Naive thymus-derived CD4-positive, alpha-beta T cell (primary cell): ENCODE measurements around the gene NTRK2. TPM values are rescaled to one million over a fixed set of nuclear protein-coding genes. Genes with fewer than 3 reads are reported as not detected.

Source experiments
- ATAC-seq: fragments of 150-1000 bp; cut with Tn5 transposase; 2 replicates; pipeline ENCODE4 v1.10.0; 2021; ENCODE audit warnings: mild to moderate bottlenecking, moderate library complexity
- CTCF ChIA-PET: fragments of 350-600 bp; sonication (Branson Sonifier 250); formaldehyde crosslinking; loops from one replicate; lab custom pipeline; 2021; ENCODE audit warnings: antibody characterized with exemption; lab: Charles Lee
- POLR2A ChIA-PET: fragments of 350-600 bp; sonication (Branson Sonifier 250); formaldehyde crosslinking; loops from one replicate; lab custom pipeline; 2021; ENCODE audit warnings: antibody characterized with exemption, inconsistent platforms; lab: Charles Lee
- DNase-seq, 9 donors: peaks; one replicate each; pipeline versions ENCODE4 v3.0.0 to v3.0.0-alpha.2; 2020 to 2022; ENCODE audit warnings: mixed read lengths in 1 of 9
- H3K27ac ChIP-seq: one replicate; pipeline ENCODE4 v1.7.0; 2013; ENCODE audit warnings: mild to moderate bottlenecking, low read depth, low read length, moderate library complexity
- H3K27me3 ChIP-seq, 2 donors: one replicate each; pipeline ENCODE4 v1.7.0; 2013; ENCODE audit warnings: low read length in 2 of 2, mild to moderate bottlenecking in 2 of 2, moderate library complexity in 2 of 2; ENCODE audit not compliant: control insufficient read depth in 2 of 2, insufficient read depth in 2 of 2
- H3K36me3 ChIP-seq, 3 experiments: 1 replicate in 2 of 3; 2 replicates in 1 of 3; pipeline ENCODE4 v1.7.0; 2013; ENCODE audit warnings: low read length in 3 of 3, mild to moderate bottlenecking in 3 of 3, moderate library complexity in 1 of 3; ENCODE audit not compliant: insufficient read depth in 3 of 3, control insufficient read depth in 2 of 3
- H3K4me1 ChIP-seq, 2 donors: one replicate each; pipeline ENCODE4 v1.7.0; 2013; ENCODE audit warnings: low read length in 2 of 2, mild to moderate bottlenecking in 2 of 2, moderate library complexity in 1 of 2; ENCODE audit not compliant: control insufficient read depth in 2 of 2, insufficient read depth in 2 of 2
- H3K4me3 ChIP-seq: 2 replicates; pipeline ENCODE4 v1.7.0; 2013; ENCODE audit warnings: mild to moderate bottlenecking, low read length
- H3K9me3 ChIP-seq, 3 experiments: 1 replicate in 2 of 3; 2 replicates in 1 of 3; pipeline ENCODE4 v1.7.0; 2013; ENCODE audit warnings: low read length in 3 of 3; ENCODE audit not compliant: control insufficient read depth in 2 of 3
- H3K27ac Mint-ChIP-seq, 9 donors: one replicate each; pipeline ENCODE4 v1.8.0; 2020 to 2022; ENCODE audit warnings: mixed read lengths in 9 of 9, mild to moderate bottlenecking in 8 of 9, moderate library complexity in 5 of 9, inconsistent platforms in 2 of 9
- H3K27me3 Mint-ChIP-seq, 5 donors: one replicate each; pipeline ENCODE4 v1.8.0; 2021 to 2022; ENCODE audit warnings: mixed read lengths in 5 of 5, mild to moderate bottlenecking in 1 of 5
- H3K36me3 Mint-ChIP-seq, 5 donors: one replicate each; pipeline ENCODE4 v1.8.0; 2020 to 2022; ENCODE audit warnings: mixed read lengths in 5 of 5, mild to moderate bottlenecking in 3 of 5, inconsistent platforms in 1 of 5
- H3K4me1 Mint-ChIP-seq, 7 donors: one replicate each; pipeline ENCODE4 v1.8.0; 2020 to 2022; ENCODE audit warnings: mixed read lengths in 7 of 7, mild to moderate bottlenecking in 3 of 7, inconsistent platforms in 1 of 7
- H3K4me3 Mint-ChIP-seq, 10 donors: one replicate each; pipeline ENCODE4 v1.8.0; 2020 to 2022; ENCODE audit warnings: mild to moderate bottlenecking in 10 of 10, mixed read lengths in 10 of 10, moderate library complexity in 6 of 10, inconsistent platforms in 2 of 10
- H3K9me3 Mint-ChIP-seq, 11 donors: one replicate each; pipeline ENCODE4 v1.8.0; 2020 to 2022; ENCODE audit warnings: mixed read lengths in 11 of 11, mild to moderate bottlenecking in 4 of 11, inconsistent platforms in 1 of 11, moderate library complexity in 1 of 11
- intact Hi-C, 2 donors: fragments of 100-400 bp; cut with micrococcal nuclease; formaldehyde crosslinking; loops; one replicate each; pipeline ENCODE4 v1.15.1; 2023
- polyA plus RNA-seq, 2 donors: library from polyadenylated mRNA; unstranded; fragments of 300-500 nt; fragmentation: Illumina TruSeq; gene quantifications; one replicate each; pipeline ENCODE4 v1.2.3, GENCODE V29; 2021
- total RNA-seq, 6 experiments: library from RNA in 5 of 6; stranded (reverse) in 5 of 6; gene quantifications; 1 replicate in 5 of 6; 2 replicates in 1 of 6; pipeline ENCODE4 v1.2.3 and lab custom pipeline; 2021 to 2026

The NTRK2 gene
- total and polyA plus RNA-seq, 7 experiments from 2014 or later, result 0.07 to 1.2 TPM; not detected in 5

DNA sequence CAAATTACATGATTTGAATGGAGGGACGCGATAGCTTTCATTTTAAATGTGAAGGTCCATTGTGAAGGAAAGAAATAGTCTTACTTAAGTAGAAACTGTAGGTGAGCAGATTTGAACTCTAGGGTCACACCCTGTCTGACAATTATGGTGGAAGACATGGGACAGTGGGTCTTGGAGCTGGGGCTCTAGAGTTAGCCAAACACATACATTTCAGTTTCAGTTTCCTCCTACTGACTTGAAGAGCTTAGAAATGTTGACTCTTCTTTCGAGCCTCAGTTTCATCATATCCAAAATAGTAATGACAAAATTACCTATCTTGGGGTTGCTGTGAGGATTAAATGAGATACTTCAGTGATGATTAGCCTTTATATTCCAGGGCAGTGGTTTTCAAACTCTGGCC lies 314.2 kb downstream of the NTRK2 start:
- ATAC-seq (no peak), DNase-seq (no peak)
- intact Hi-C loops, result no loop called here
- no peaks in the 10 kb centered on the region for H3K27me3 ChIP-seq
- no peaks in the 10 kb centered on the region for H3K4me1 ChIP-seq
- Mint-ChIP-seq H3K36me3 (no peaks in the 10 kb centered on the region), H3K9me3 (peaks cover 0 to 4% (median 0%) of the 10 kb centered on the region in 11 donors), H3K4me3 (no peak overlapping the region), H3K27me3 (peaks cover 2 to 17% (median 10%) of the 10 kb centered on the region in 5 donors), H3K27ac (no peak overlapping the region), H3K4me1 (no peaks in the 10 kb centered on the region)
- no peak overlapping the region for H3K27ac ChIP-seq
- ChIA-PET CTCF (no interaction called here), POLR2A (no interaction called here)
- H3K4me3 ChIP-seq, result no peak overlapping the region
- no peaks in the 10 kb centered on the region for H3K36me3 ChIP-seq
- H3K9me3 ChIP-seq, result no peaks in the 10 kb centered on the region

DNA sequence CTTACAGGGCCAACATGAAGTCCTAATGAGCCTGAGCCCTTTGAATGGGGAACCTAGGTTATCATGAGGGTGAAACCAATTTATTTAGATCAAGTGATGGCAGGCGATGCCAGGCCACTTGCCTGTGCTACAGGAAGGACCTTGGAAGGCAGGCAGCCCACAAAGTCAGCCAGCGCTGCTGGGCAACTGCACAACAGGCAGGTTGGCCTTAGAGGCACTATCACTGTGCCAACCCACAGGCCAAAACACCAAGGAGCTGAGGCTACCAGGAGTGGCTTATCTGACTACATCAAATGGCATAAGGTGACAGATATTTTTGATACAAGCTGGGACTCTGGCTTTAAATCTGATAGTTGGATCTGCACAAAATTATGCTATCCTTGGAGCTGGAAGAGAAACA lies 319.1 kb downstream of the NTRK2 start:
- Mint-ChIP-seq H3K4me1 (no peaks in the 10 kb centered on the region), H3K27me3 (peaks cover 2 to 22% (median 10%) of the 10 kb centered on the region in 5 donors), H3K27ac (no peak overlapping the region), H3K9me3 (peaks cover 0 to 6% (median 0%) of the 10 kb centered on the region in 11 donors), H3K4me3 (no peak overlapping the region), H3K36me3 (no peaks in the 10 kb centered on the region)
- Histone ChIP-seq H3K4me1 (no peaks in the 10 kb centered on the region), H3K27me3 (no peaks in the 10 kb centered on the region), H3K27ac (no peak overlapping the region), H3K4me3 (no peak overlapping the region), H3K9me3 (no peaks in the 10 kb centered on the region), H3K36me3 (no peaks in the 10 kb centered on the region)
- ChIA-PET CTCF (no interaction called here), POLR2A (no interaction called here)
- intact Hi-C loops, result no loop called here
- DNase-seq (no peak), ATAC-seq (no peak)

DNA sequence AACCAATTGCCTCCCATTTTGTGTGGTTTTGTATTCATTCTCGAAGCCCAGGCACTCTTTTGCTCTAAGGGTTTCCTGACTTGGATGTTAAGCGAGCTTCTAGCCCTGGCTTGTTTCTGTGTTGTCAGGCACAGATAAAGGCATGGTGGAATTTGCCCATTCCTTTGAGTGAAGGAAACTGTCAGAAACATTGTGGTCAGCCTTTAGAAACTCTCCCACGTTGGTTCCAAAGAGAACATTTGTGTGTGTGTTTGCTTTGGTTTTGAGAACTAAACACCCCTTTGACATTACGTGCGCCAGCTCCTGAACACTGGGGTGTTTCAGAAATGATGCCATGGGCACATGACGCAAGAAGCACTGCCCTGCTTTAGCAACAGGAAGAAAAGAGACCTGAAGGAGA lies 320.9 kb downstream of the NTRK2 start:
- CTCF ChIA-PET, result no interaction called here
- POLR2A ChIA-PET, result no interaction called here
- H3K27ac ChIP-seq, result no peak overlapping the region
- peaks cover 0 to 6% (median 0%) of the 10 kb centered on the region in 11 donors for H3K9me3 Mint-ChIP-seq
- no peak overlapping the region for H3K27ac Mint-ChIP-seq
- no peaks in the 10 kb centered on the region for H3K36me3 Mint-ChIP-seq
- no peak for DNase-seq
- H3K27me3 Mint-ChIP-seq, result peaks cover 2 to 20% (median 16%) of the 10 kb centered on the region in 5 donors
- intact Hi-C loops, result no loop called here
- H3K4me3 Mint-ChIP-seq, result no peak overlapping the region
- H3K4me3 ChIP-seq, result no peak overlapping the region
- no peaks in the 10 kb centered on the region for H3K9me3 ChIP-seq
- no peaks in the 10 kb centered on the region for H3K36me3 ChIP-seq
- no peak for ATAC-seq
- no peaks in the 10 kb centered on the region for H3K27me3 ChIP-seq
- H3K4me1 ChIP-seq, result no peaks in the 10 kb centered on the region
- H3K4me1 Mint-ChIP-seq, result no peaks in the 10 kb centered on the region

DNA sequence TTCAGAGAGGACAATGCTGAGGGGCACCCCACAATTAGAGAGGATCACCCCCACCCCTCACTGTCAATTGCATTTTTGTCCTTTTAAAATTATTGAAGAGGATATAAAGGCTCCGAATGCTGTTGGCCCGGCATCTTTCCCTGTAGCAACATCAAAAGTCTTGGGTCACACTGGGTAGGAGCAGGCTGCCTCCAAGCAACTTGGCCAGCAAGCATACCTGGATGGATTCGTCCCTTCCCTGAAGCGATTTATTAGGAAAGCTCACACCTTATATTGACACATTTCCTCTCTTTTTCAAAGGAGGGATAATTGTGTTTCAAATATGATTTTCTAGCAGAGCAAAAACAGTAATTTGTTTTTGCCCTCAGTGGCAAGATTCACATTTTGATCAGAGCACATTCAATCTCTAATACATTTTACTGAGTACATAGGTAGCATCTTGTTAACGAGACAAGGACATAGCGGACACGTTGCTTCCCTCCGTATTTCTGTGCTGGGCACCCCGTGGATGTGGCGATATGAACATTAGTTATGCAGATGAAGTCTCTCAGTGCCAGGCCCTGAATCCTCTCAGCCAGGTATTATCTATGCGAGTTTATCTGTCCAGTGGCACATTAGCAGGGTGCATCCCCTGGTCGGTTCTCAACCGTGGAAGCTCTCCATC lies 321.5 kb downstream of the NTRK2 start:
- H3K9me3 ChIP-seq, result no peaks in the 10 kb centered on the region
- no peaks in the 10 kb centered on the region for H3K4me1 ChIP-seq
- Mint-ChIP-seq H3K4me3 (no peak overlapping the region), H3K36me3 (no peaks in the 10 kb centered on the region), H3K4me1 (no peaks in the 10 kb centered on the region), H3K9me3 (peaks cover 0 to 6% (median 0%) of the 10 kb centered on the region in 11 donors), H3K27me3 (peaks cover 2 to 19% (median 16%) of the 10 kb centered on the region in 5 donors), H3K27ac (peak overlapping the region in 1 of 9 donors; percentile 74)
- intact Hi-C loops, result no loop called here
- H3K4me3 ChIP-seq, result no peak overlapping the region
- H3K36me3 ChIP-seq, result no peaks in the 10 kb centered on the region
- no peak for DNase-seq
- ChIA-PET CTCF (no interaction called here), POLR2A (no interaction called here)
- H3K27me3 ChIP-seq, result no peaks in the 10 kb centered on the region
- ATAC-seq, result no peak
- no peak overlapping the region for H3K27ac ChIP-seq

DNA sequence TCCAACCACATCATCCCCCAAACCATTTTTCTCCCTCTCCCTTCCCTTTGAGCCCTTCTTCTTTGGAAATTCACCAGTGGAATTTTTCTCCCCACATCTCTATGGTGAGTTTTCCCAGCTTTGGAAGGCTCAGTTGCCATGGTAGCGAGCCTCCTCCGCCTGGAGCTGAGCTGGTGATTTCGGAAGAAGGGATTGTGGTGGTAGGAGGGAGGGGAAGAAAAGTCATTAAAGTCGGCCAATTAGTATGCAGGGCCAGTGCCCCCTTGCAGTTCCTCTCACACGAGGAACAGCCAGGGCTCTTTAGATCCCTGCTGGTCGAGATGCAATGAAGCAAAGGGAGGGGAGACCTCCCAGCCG lies 322.0 kb downstream of the NTRK2 start:
- no peaks in the 10 kb centered on the region for H3K36me3 ChIP-seq
- H3K4me3 ChIP-seq, result no peak overlapping the region
- CTCF ChIA-PET, result no interaction called here
- H3K27ac Mint-ChIP-seq, result peak overlapping the region in 1 of 9 donors; percentile 74
- peaks cover 0 to 6% (median 0%) of the 10 kb centered on the region in 11 donors for H3K9me3 Mint-ChIP-seq
- no peaks in the 10 kb centered on the region for H3K4me1 ChIP-seq
- DNase-seq (no peak), ATAC-seq (no peak)
- intact Hi-C loops, result no loop called here
- H3K4me3 Mint-ChIP-seq, result no peak overlapping the region
- no peaks in the 10 kb centered on the region for H3K36me3 Mint-ChIP-seq
- no peaks in the 10 kb centered on the region for H3K9me3 ChIP-seq
- POLR2A ChIA-PET, result no interaction called here
- no peak overlapping the region for H3K27ac ChIP-seq
- H3K27me3 Mint-ChIP-seq, result peaks cover under 1 to 16% (median 15%) of the 10 kb centered on the region in 5 donors
- no peaks in the 10 kb centered on the region for H3K27me3 ChIP-seq
- H3K4me1 Mint-ChIP-seq, result no peaks in the 10 kb centered on the region

DNA sequence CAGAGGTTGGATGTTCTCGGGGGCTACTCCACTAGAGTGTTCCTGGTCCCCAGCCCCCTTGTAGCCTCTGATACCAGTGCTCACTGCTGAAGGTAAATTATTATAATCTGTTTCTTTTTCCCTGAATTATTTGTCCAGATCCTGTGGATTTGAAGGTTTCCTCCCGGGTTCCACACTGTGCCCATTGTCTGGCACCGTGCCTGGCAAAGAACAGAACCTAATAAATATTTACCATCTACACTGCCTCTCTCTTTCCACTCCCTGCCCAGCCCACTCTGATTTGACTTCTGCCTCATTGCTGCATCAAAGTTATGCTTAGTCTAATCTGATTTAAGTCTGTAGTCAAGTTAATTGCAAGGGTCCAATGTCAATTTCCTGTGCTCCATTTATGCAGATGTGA lies 322.9 kb downstream of the NTRK2 start:
- no peaks in the 10 kb centered on the region for H3K4me1 Mint-ChIP-seq
- H3K36me3 ChIP-seq, result no peaks in the 10 kb centered on the region
- no peak overlapping the region for H3K27ac Mint-ChIP-seq
- peaks cover 0 to 6% (median 0%) of the 10 kb centered on the region in 11 donors for H3K9me3 Mint-ChIP-seq
- ChIA-PET CTCF (no interaction called here), POLR2A (no interaction called here)
- H3K36me3 Mint-ChIP-seq, result no peaks in the 10 kb centered on the region
- H3K4me3 ChIP-seq, result no peak overlapping the region
- no peak for DNase-seq
- H3K27me3 ChIP-seq, result no peaks in the 10 kb centered on the region
- no peak for ATAC-seq
- no peaks in the 10 kb centered on the region for H3K9me3 ChIP-seq
- intact Hi-C loops, result no loop called here
- H3K27me3 Mint-ChIP-seq, result peaks cover 0 to 18% (median 14%) of the 10 kb centered on the region in 5 donors
- H3K4me1 ChIP-seq, result no peaks in the 10 kb centered on the region
- no peak overlapping the region for H3K4me3 Mint-ChIP-seq
- H3K27ac ChIP-seq, result no peak overlapping the region

DNA sequence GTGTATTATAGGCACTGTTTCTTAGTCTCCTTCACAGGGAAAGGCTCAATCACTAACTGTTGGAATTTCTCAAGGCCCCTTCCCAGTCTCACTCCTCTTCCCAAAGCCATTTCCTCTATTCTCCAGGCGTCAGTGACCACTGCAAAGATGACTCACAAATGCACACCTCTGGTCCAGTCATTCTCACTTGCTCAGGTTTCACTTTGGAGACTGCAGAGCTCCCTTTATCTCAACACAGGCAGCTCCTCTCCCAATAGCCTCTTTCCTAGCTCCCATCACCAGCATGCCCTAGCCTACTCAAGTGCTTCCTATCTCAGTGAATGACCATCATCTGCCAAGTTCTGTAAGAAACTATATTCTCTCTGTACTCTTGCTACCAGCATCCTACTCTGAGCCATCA lies 323.6 kb downstream of the NTRK2 start:
- Histone ChIP-seq H3K4me1 (no peaks in the 10 kb centered on the region), H3K9me3 (no peaks in the 10 kb centered on the region), H3K4me3 (no peak overlapping the region), H3K27me3 (no peaks in the 10 kb centered on the region), H3K27ac (no peak overlapping the region), H3K36me3 (no peaks in the 10 kb centered on the region)
- CTCF ChIA-PET, result no interaction called here
- Mint-ChIP-seq H3K36me3 (no peaks in the 10 kb centered on the region), H3K4me3 (no peak overlapping the region), H3K27me3 (peaks cover 0 to 21% (median 14%) of the 10 kb centered on the region in 5 donors), H3K9me3 (peaks cover 0 to 6% (median 0%) of the 10 kb centered on the region in 11 donors), H3K27ac (no peak overlapping the region), H3K4me1 (no peaks in the 10 kb centered on the region)
- ATAC-seq (no peak), DNase-seq (no peak)
- intact Hi-C loops, result no loop called here
- POLR2A ChIA-PET, result no interaction called here
